Muscle of leg (tissue), 11 donors: ENCODE results near the gene DNAI7. TPM values are rescaled to one million over a fixed set of nuclear protein-coding genes. Genes with fewer than 3 reads are reported as not detected.
A peak's percentile ranks its signal among the peaks of the same experiment; 100 is the strongest.

Source experiments
- DNase-seq: peaks from one replicate; pipeline ENCODE4 v3.0.0; 2013
- H3K27ac ChIP-seq: one replicate; pipeline ENCODE4 v1.5.1; 2013; ENCODE audit warnings: mild to moderate bottlenecking, low read length, control low read depth
- H3K27me3 ChIP-seq: one replicate; pipeline ENCODE4 v1.6.1; 2013; ENCODE audit warnings: low read length; ENCODE audit not compliant: control insufficient read depth, insufficient read depth
- H3K36me3 ChIP-seq: one replicate; pipeline ENCODE4 v1.6.1; 2013; ENCODE audit warnings: low read length; ENCODE audit not compliant: control insufficient read depth, insufficient read depth
- H3K4me1 ChIP-seq: one replicate; pipeline ENCODE4 v1.6.1; 2013; ENCODE audit warnings: low read length; ENCODE audit not compliant: control insufficient read depth, insufficient read depth
- H3K4me3 ChIP-seq: one replicate; pipeline ENCODE4 v1.5.1; 2013; ENCODE audit warnings: low read length, control low read depth
- H3K9me3 ChIP-seq: replicated peaks from 2 replicates; pipeline ENCODE4 v1.6.1; 2013; ENCODE audit warnings: low read depth, low read length; ENCODE audit not compliant: control insufficient read depth
- WGBS: methylation state at CpG from one replicate; pipeline ENCODE4 v1.1.5; 2013; ENCODE audit warnings: missing lambda C conversion rate; ENCODE audit not compliant: insufficient coverage; 5-methylcytosine and 5-hydroxymethylcytosine counted together
- polyA plus RNA-seq, 8 donors: library from polyadenylated mRNA; unstranded; fragments of 120-200 nt; gene quantifications; one replicate each; pipeline versions ENCODE4 v1.2.1 to v1.2.3, GENCODE V29; 2013; ENCODE audit warnings: inconsistent platforms in 1 of 8, low replicate concordance in 1 of 8; ENCODE audit not compliant: insufficient read length in 8 of 8, insufficient read depth in 1 of 8
- total RNA-seq: library from RNA; stranded (reverse); fragments of 120-200 nt; gene quantifications from one replicate; pipeline ENCODE4 v1.2.4, GENCODE V29; 2013

The DNAI7 gene
- total and polyA plus RNA-seq, 9 donors, result 0.28 to 0.80 (median 0.40) TPM

DNA sequence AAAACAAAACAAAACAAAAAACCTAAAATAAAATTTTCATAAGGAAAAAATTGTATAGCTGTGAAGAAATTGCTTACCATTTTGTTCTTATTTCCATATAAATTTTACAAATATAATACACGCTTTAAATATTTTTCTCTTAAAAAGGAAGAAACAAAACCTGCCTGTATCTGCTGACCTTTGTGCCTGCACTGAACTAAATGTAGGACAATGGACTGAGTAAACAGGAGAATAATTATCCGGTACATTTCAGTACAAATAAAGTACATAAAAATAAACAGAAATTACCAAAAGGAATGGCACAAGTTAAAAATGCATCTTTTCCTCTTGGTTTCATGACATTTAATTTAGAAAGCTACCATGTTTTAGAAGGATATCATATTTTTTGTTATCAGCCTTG is 112.3 kb downstream of the DNAI7 start:
- Histone ChIP-seq H3K36me3 (no peaks in the 10 kb centered on the region), H3K27me3 (no peaks in the 10 kb centered on the region), H3K4me3 (no peak overlapping the region), H3K4me1 (no peaks in the 10 kb centered on the region), H3K27ac (no peak overlapping the region), H3K9me3 (no peaks in the 10 kb centered on the region)
- WGBS, result no CpG with 5 or more reads among the region's 2 CpGs
- DNase-seq, result no peak

DNA sequence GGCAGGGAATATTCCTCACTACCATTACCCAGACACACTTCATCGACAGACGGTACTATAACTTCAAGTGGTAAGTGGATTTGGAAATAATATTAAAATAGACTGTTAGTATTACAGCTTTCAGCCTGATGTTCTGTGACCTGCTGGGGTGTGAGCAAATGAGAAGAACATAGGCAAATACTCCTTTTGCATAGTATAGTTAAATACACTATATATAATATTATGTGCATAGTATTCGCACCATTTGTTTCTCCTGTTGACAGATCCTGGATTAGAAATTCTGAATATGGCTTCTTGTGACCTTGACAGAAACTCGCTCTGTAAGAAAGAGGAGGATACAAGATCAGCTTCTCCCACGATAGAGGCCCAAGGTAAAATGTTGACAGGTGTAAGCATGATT is 115.6 kb downstream of the DNAI7 start:
- no peaks in the 10 kb centered on the region for H3K36me3 ChIP-seq
- no peak overlapping the region for H3K4me3 ChIP-seq
- no CpG with 5 or more reads among the region's 5 CpGs for WGBS
- no peaks in the 10 kb centered on the region for H3K9me3 ChIP-seq
- no peaks in the 10 kb centered on the region for H3K4me1 ChIP-seq
- no peaks in the 10 kb centered on the region for H3K27me3 ChIP-seq
- H3K27ac ChIP-seq, result no peak overlapping the region
- no peak for DNase-seq

DNA sequence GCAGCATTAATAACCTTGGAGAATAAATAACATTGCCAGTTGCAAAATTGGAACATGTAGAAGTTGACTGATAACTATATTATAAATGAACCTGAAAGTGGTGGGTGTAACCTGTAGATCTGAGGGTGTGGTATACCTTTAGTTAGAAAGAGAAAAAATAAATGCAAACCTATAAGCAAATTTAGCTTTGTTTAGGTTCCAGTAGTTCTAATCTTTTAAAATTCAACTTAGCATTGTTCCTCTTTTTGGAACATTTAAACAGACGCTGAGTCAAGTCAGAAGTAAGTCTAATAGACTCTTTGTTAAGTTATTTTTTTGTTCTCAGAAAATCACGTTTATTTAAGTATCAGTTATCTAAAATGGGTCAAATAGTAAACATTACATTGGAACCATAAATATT is 120.0 kb downstream of the DNAI7 start:
- Histone ChIP-seq H3K27ac (no peak overlapping the region), H3K9me3 (no peaks in the 10 kb centered on the region), H3K4me3 (no peak overlapping the region), H3K36me3 (no peaks in the 10 kb centered on the region), H3K4me1 (no peaks in the 10 kb centered on the region), H3K27me3 (no peaks in the 10 kb centered on the region)
- no CpG with 5 or more reads among the region's 2 CpGs for whole genome bisulfite sequencing
- no peak for DNase-seq

DNA sequence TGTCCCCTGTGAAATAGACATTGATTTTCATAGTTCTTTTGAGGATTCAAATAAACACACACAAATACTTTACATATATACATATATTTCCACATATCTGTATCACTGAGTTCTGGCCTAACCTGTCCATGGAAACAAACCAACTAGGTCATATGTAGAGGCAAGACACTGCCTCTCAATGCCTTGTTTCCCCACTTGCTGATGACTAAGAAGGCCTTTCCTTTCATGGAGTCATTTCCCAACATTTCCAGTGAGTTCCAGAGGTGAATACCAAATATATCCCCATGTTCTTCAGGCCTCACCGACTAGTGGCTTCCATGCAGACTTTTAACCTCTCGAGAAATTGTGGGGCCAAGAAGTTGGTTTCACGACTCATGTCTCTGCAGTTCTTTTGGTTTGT is 120.8 kb downstream of the DNAI7 start:
- Histone ChIP-seq H3K36me3 (no peaks in the 10 kb centered on the region), H3K9me3 (no peaks in the 10 kb centered on the region), H3K27ac (no peak overlapping the region), H3K4me3 (no peak overlapping the region), H3K27me3 (no peaks in the 10 kb centered on the region), H3K4me1 (no peaks in the 10 kb centered on the region)
- DNase-seq, result no peak
- WGBS, result 78% methylated on average over 3 of the region's 3 CpGs

DNA sequence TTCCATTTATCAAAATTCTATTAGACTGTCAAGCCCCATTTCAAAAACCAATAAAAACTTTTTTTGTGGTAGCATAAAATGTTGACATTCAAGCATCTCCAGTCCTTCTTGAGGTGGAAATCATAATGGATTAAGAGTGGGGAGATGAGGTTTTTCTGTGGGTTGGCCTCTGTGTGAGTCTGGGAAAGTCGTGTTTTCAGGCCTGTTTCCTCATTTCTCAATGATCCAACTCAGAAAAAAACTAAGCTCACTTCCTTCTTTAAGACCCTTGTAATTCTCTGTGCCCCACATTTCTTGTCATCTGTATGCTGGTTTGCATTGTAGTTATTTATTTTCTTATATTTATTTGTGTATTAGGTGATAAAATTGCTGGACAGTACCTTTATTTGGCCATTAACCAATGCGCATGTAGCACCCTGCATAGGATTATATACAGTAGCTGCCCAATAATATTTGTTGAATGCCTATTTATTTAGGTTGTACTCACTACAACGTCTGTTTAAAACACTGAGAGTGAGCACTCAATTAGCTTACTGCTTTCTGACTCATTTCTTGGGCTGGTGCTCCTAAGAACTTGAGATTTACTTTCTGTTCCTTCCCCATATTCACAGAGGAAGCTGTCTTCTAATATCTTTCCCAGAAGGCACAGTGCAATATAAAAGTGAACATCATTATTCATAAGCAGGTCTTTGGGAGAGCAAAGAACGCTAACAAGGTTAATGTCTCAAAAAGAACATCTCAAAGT is 121.9 kb downstream of the DNAI7 start:
- DNase-seq, result peak; percentile 33
- Histone ChIP-seq H3K4me1 (no peaks in the 10 kb centered on the region), H3K27me3 (no peaks in the 10 kb centered on the region), H3K9me3 (no peaks in the 10 kb centered on the region), H3K27ac (no peak overlapping the region), H3K36me3 (no peaks in the 10 kb centered on the region), H3K4me3 (no peak overlapping the region)
- no CpG with 5 or more reads among the region's 4 CpGs for WGBS

DNA sequence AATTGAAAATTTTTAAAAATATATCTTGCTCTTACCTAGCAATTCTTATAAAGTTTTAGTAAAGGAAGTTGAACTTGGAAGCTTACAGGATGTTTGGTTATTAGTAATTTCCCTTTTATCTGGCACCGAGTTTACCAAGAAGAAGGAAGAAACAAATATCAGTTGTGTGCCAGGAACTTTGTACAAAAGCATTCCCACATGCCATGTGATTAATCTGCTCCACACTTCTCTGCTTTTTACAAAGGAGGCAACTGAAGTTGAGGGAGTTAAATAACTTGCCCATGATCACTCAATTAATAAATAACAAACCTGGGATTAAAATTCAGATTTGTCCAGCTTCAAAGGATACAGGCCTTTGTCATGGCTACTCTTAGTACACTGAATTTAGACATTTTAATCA is 123.6 kb downstream of the DNAI7 start:
- H3K4me1 ChIP-seq, result no peaks in the 10 kb centered on the region
- H3K27ac ChIP-seq, result no peak overlapping the region

DNA sequence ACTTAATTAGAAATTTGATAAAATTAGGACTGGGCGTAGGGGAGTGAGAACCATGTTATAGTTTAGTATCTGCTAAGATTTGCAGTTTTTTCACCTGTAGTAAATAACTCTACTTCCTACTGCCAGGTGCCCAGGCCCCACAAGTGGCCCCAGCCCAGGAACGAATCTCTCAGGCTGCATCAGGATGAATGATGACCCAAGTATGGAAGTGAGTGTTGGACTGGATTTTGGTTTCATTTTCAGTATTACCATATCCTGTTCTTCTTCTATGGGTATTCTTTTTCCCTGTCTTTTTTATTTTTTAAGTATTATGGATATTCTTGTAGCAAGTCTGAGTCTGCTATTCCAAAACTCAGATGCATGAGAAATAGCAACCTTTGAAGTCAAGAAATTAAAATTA is 125.7 kb downstream of the DNAI7 start:
- Histone ChIP-seq H3K27me3 (no peaks in the 10 kb centered on the region), H3K9me3 (no peaks in the 10 kb centered on the region), H3K27ac (no peak overlapping the region), H3K4me3 (no peak overlapping the region), H3K36me3 (no peaks in the 10 kb centered on the region), H3K4me1 (no peaks in the 10 kb centered on the region)
- no peak for DNase-seq
- no CpG with 5 or more reads among the region's 2 CpGs for WGBS

More for the DNA sequence above, 123.6 kb downstream of the DNAI7 start:
- Histone ChIP-seq H3K36me3 (no peaks in the 10 kb centered on the region), H3K4me3 (no peak overlapping the region), H3K9me3 (no peaks in the 10 kb centered on the region), H3K27me3 (no peaks in the 10 kb centered on the region)
- peak; percentile 29 for DNase-seq
- WGBS, result no CpG with 5 or more reads among the region's 1 CpG

DNA sequence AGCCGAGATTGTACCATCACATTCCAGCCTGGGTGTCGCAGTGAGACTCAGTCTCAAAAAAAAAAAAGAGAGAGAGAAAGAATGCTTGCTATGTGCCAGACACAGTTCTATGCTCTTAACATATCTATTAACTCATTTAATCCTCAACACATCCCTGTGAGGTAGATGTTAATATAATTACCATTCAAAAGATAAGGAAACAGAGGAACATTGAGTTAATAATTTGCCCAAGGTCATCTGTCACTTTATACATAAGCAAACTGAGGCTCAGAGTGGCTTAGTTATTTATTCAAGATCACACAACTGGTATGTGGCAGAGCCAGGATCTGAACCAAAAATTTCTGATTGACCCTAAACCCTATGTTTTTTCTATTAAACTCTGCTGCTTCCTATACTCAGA is 129.9 kb downstream of the DNAI7 start:
- Histone ChIP-seq H3K27ac (no peak overlapping the region), H3K36me3 (no peaks in the 10 kb centered on the region)
- no CpG with 5 or more reads among the region's 2 CpGs for WGBS

DNA sequence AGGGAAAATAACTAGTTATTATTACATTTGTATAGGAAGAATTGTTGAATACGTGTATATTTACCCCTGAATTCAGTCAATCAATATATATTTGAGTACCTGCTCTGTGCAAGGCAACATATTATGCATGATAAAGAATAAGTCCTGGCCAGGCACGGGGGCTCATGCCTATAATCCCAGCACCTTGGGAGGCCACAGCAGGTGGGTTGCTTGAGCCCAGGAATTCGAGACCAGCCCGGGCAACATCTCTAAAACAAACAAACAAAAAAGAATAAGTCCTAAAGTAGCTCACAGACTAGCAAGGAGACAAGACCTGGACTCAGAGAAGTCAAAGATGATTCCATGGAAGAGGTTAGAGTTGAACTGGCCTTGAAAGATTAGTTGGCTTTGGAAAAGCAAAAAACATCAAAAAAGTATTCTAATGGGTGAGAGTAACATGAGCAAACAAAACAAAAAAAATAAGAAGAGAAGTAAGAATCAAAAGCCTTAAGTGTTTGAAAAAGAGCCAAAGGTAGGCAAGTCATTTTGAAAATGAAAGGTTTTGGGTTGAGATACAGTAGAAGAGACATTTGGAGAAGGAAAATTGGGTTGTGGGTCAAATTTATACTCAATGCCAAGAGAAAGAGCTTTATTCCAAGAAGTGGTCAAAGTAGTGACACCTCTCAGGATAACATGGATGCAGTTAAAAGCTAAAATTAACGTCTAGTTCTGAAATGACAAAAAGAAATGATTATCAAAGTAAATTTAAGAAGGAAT is 130.9 kb downstream of the DNAI7 start:
- no peak for DNase-seq
- no peaks in the 10 kb centered on the region for H3K9me3 ChIP-seq
- no CpG with 5 or more reads among the region's 5 CpGs for WGBS
- H3K27ac ChIP-seq, result no peak overlapping the region
- no peaks in the 10 kb centered on the region for H3K4me1 ChIP-seq
- no peaks in the 10 kb centered on the region for H3K36me3 ChIP-seq
- H3K4me3 ChIP-seq, result no peak overlapping the region
- H3K27me3 ChIP-seq, result no peaks in the 10 kb centered on the region

More for the DNA sequence above, 129.9 kb downstream of the DNAI7 start:
- H3K4me3 ChIP-seq, result no peak overlapping the region
- H3K27me3 ChIP-seq, result no peaks in the 10 kb centered on the region
- DNase-seq, result no peak
- H3K4me1 ChIP-seq, result no peaks in the 10 kb centered on the region
- H3K9me3 ChIP-seq, result no peaks in the 10 kb centered on the region

DNA sequence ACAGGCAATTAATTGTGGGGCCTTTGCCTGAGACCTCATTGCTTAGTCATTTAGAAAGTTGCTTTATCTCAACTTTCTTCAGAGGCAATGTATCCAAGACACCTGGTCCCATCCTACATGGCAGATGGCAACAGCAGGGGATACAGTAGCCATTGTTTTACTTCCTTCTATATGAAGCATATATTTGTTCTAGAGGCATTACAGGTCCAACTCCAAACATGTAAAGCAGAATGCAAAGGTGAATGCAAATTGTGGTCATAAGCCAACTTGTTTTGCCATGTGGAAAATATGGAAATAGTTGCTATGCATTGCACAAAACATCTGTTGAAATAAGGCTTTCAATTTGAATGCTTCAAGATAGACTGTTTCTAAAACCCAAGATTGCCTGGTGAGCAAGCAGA is 136.3 kb downstream of the DNAI7 start:
- Histone ChIP-seq H3K27ac (no peak overlapping the region), H3K4me1 (no peaks in the 10 kb centered on the region), H3K9me3 (no peaks in the 10 kb centered on the region), H3K4me3 (no peak overlapping the region), H3K36me3 (no peaks in the 10 kb centered on the region), H3K27me3 (no peaks in the 10 kb centered on the region)
- DNase-seq, result no peak
